HepG2 (cell line): ENCODE results near the gene MYL11. TPM values are rescaled to one million over a fixed set of nuclear protein-coding genes. Genes with fewer than 3 reads are reported as not detected.
A peak's percentile ranks its signal among the peaks of the same experiment; 100 is the strongest.

ENCODE experiments used
- DR1 ChIP-seq: sonication (generic); formaldehyde crosslinking; IDR thresholded peaks from 2 replicates; pipeline ENCODE4 v1.8.0; 2021; ENCODE audit warnings: mild to moderate bottlenecking, missing genetic modification reagents, inconsistent platforms
- FLYWCH1 ChIP-seq: sonication (generic); formaldehyde crosslinking; IDR thresholded peaks from 2 replicates; pipeline ENCODE4 v1.8.1; 2023; ENCODE audit warnings: mild to moderate bottlenecking, missing genetic modification reagents
- FOSL1 ChIP-seq: sonication (generic); formaldehyde crosslinking; IDR thresholded peaks from 2 replicates; pipeline ENCODE4 v1.9.0; 2021; ENCODE audit warnings: missing genetic modification reagents, borderline replicate concordance
- NAIF1 ChIP-seq: sonication (generic); formaldehyde crosslinking; IDR thresholded peaks from 2 replicates; pipeline ENCODE4 v1.5.0; 2020; ENCODE audit warnings: mild to moderate bottlenecking, missing genetic modification reagents, borderline replicate concordance
- PHB2 ChIP-seq: fragments of 450-650 bp; IDR thresholded peaks from 2 replicates; pipeline ENCODE4 v1.6.1; 2018; ENCODE audit not compliant: partially characterized antibody
- PHF21A ChIP-seq: sonication (generic); formaldehyde crosslinking; IDR thresholded peaks from 2 replicates; pipeline ENCODE4 v1.5.0; 2020; ENCODE audit warnings: mild to moderate bottlenecking, missing genetic modification reagents
- RARA ChIP-seq: IDR thresholded peaks from 2 replicates; pipeline ENCODE4 v1.6.1; 2016; ENCODE audit warnings: missing genetic modification reagents, missing compliant biosample characterization
- RBM22 ChIP-seq: fragments of 200-400 bp; formaldehyde crosslinking; optimal IDR thresholded peaks from 2 replicates; pipeline ENCODE3; 2017; ENCODE audit warnings: mild to moderate bottlenecking, low read length, moderate library complexity
- SETDB1 ChIP-seq: sonication (generic); formaldehyde crosslinking; IDR thresholded peaks from 2 replicates; pipeline ENCODE4 v1.5.1; 2020; ENCODE audit warnings: missing genetic modification reagents, mild to moderate bottlenecking, borderline replicate concordance
- ZNF543 ChIP-seq: sonication (generic); formaldehyde crosslinking; IDR thresholded peaks from 2 replicates; pipeline ENCODE4 v1.4.0; 2020; ENCODE audit warnings: mild to moderate bottlenecking, missing genetic modification reagents
- ZNF558 ChIP-seq: sonication (generic); formaldehyde crosslinking; IDR thresholded peaks from 2 replicates; pipeline ENCODE4 v1.9.0; 2022; ENCODE audit warnings: mild to moderate bottlenecking, missing genetic modification reagents, borderline replicate concordance
- ZSCAN29 ChIP-seq: sonication (generic); formaldehyde crosslinking; conservative IDR thresholded peaks from 2 replicates; pipeline ENCODE4 v1.4.0; 2020; ENCODE audit warnings: mild to moderate bottlenecking, missing genetic modification reagents
- polyA plus RNA-seq, 8 experiments: library from polyadenylated mRNA; depleted of rRNA in 3 of 8; stranded (reverse) in 7 of 8; unstranded in 1 of 8; fragments of >200 nt; fragmentation: Illumina TruSeq in 4 of 8; extraction: Trizol in 4 of 8; gene quantifications; 2 replicates each; pipeline versions ENCODE4 v1.2.1 to v1.2.3, GENCODE V29; 2011 to 2016; ENCODE audit warnings: low read depth in 4 of 8, missing spikeins in 1 of 8, mixed read lengths in 1 of 8; ENCODE audit not compliant: insufficient read depth in 1 of 8
- total RNA-seq, 5 experiments: library from RNA; depleted of rRNA; stranded (reverse); fragments of >200 nt; fragmentation: Illumina TruSeq; extraction: Trizol; gene quantifications; 2 replicates each; pipeline ENCODE4 v1.2.3, GENCODE V29; 2016; ENCODE audit warnings: low read depth in 1 of 5
- TF ChIP-seq, protein P1 (sequence below): sonication (generic); formaldehyde crosslinking; IDR thresholded peaks from 2 replicates; pipeline ENCODE4 v1.4.0; 2020; ENCODE audit warnings: missing genetic modification reagents, low read depth, mild to moderate bottlenecking, borderline replicate concordance
- TF ChIP-seq, protein P2 (sequence below): sonication (generic); formaldehyde crosslinking; IDR thresholded peaks from 2 replicates; pipeline ENCODE4 v1.9.0; 2021; ENCODE audit warnings: missing genetic modification reagents, mild to moderate bottlenecking, borderline replicate concordance
- TF ChIP-seq, protein P3 (sequence below): sonication (generic); formaldehyde crosslinking; IDR thresholded peaks from 2 replicates; pipeline ENCODE4 v1.4.0; 2020; ENCODE audit warnings: missing genetic modification reagents, mild to moderate bottlenecking, borderline replicate concordance
- TF ChIP-seq, protein P4 (sequence below): sonication (generic); formaldehyde crosslinking; IDR thresholded peaks from 2 replicates; pipeline ENCODE4 v1.8.0; 2022; ENCODE audit warnings: mild to moderate bottlenecking, missing genetic modification reagents, borderline replicate concordance
- TF ChIP-seq, protein P5 (sequence below): sonication (generic); formaldehyde crosslinking; IDR thresholded peaks from 2 replicates; pipeline ENCODE4 v1.4.0; 2020; ENCODE audit warnings: missing genetic modification reagents, borderline replicate concordance
- TF ChIP-seq, protein P6 (sequence below): IDR thresholded peaks from 2 replicates; pipeline ENCODE4 v1.6.1; 2016; ENCODE audit warnings: low read depth

The MYL11 gene
- total and polyA plus RNA-seq, 2 of the 13 experiments (the other 11 are each of a cell fraction or from before 2014, with no cell fraction given) = not detected

DNA sequence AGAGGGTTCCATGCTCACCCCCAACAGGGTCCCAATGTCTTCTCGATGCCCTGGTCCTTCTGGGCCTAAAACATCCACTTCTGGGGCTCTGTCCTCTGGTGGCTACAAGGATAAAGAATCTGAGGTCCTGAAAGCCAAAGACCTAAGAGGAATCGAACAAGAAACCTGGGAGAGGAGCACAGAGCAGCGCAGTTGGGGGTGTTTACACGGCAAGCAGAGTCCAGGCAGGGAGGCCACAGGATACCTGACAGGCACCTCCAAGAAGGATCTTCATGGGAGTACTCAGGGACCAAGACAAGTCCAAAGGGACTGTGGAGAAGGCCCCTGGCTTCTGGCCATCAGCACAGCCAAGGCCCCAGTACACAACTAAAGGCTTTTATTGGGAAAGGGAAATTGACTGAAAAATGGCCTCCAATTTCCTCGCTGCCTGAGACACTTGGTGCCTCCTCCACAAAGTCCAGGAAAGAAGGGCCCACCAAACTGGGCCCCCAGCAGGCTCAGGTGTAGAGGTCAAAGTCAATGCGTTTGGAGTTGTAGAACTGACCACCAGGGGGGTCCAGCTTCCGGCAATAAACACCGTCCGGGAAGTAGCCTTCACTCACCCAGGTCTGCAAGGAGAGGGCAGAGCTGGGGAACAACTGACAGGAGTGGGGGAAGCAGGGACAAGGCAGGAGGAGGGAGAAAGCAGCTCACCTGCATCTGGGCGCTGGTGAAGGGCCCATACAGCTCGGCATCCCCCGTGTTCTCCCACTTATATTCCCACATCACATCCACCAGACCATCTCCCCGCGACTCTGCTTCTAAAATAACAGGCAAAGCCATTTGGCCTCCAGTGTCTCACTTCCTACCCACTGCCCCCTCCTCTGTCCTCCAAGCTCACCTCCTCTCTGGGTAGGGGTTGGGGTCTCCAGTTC lies 21.9 kb upstream of the MYL11 start (continued):
- TF ChIP-seq, protein P1, sequence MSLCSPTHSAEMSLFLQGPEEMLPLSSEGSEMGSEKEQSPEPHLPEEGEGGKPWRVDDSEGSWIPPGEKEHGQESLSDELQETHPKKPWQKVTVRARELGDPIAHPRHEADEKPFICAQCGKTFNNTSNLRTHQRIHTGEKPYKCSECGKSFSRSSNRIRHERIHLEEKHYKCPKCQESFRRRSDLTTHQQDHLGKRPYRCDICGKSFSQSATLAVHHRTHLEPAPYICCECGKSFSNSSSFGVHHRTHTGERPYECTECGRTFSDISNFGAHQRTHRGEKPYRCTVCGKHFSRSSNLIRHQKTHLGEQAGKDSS (CRISPR knock-in tag) = no peak
- 0 out of 2 replicates have a peak, but pooled peaks have one; percentile 29 for TF ChIP-seq ZNF543 (CRISPR knock-in tag)
- no peak for TF ChIP-seq FLYWCH1 (CRISPR knock-in tag)
- peak; percentile 36; the same call in 1 of the 2 replicates for TF ChIP-seq PHF21A (CRISPR knock-in tag)
- TF ChIP-seq ZSCAN29 (CRISPR knock-in tag) = no peak
- TF ChIP-seq, protein P2, sequence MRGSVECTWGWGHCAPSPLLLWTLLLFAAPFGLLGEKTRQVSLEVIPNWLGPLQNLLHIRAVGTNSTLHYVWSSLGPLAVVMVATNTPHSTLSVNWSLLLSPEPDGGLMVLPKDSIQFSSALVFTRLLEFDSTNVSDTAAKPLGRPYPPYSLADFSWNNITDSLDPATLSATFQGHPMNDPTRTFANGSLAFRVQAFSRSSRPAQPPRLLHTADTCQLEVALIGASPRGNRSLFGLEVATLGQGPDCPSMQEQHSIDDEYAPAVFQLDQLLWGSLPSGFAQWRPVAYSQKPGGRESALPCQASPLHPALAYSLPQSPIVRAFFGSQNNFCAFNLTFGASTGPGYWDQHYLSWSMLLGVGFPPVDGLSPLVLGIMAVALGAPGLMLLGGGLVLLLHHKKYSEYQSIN (CRISPR knock-in tag) = no peak
- TF ChIP-seq FOSL1 (CRISPR knock-in tag) = no peak
- TF ChIP-seq RARA (CRISPR knock-in tag) = peak; percentile 31; the same call in 1 of the 2 replicates
- no peak for TF ChIP-seq DR1 (CRISPR knock-in tag)
- TF ChIP-seq SETDB1 (CRISPR knock-in tag) = no peak
- TF ChIP-seq, protein P3, sequence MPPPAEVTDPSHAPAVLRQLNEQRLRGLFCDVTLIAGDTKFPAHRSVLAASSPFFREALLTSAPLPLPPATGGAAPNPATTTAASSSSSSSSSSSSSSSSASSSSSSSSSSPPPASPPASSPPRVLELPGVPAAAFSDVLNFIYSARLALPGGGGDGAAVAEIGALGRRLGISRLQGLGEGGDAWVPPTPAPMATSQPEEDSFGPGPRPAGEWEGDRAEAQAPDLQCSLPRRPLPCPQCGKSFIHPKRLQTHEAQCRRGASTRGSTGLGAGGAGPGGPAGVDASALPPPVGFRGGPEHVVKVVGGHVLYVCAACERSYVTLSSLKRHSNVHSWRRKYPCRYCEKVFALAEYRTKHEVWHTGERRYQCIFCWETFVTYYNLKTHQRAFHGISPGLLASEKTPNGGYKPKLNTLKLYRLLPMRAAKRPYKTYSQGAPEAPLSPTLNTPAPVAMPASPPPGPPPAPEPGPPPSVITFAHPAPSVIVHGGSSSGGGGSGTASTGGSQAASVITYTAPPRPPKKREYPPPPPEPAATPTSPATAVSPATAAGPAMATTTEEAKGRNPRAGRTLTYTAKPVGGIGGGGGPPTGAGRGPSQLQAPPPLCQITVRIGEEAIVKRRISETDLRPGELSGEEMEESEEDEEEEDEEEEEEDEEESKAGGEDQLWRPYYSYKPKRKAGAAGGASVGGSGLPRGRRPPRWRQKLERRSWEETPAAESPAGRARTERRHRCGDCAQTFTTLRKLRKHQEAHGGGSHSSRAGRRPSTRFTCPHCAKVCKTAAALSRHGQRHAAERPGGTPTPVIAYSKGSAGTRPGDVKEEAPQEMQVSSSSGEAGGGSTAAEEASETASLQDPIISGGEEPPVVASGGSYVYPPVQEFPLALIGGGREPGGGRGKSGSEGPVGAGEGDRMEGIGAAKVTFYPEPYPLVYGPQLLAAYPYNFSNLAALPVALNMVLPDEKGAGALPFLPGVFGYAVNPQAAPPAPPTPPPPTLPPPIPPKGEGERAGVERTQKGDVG (CRISPR knock-in tag) = no peak
- TF ChIP-seq PHB2 = no peak
- TF ChIP-seq, protein P4, sequence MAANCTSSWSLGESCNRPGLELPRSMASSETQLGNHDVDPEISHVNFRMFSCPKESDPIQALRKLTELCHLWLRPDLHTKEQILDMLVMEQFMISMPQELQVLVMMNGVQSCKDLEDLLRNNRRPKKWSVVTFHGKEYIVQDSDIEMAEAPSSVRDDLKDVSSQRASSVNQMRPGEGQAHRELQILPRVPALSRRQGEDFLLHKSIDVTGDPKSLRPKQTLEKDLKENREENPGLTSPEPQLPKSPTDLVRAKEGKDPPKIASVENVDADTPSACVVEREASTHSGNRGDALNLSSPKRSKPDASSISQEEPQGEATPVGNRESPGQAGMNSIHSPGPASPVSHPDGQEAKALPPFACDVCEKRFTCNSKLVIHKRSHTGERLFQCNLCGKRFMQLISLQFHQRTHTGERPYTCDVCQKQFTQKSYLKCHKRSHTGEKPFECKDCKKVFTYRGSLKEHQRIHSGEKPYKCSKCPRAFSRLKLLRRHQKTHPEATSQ (CRISPR knock-in tag) = 0 out of 2 replicates have a peak, but pooled peaks have one; percentile 67
- TF ChIP-seq, protein P5, sequence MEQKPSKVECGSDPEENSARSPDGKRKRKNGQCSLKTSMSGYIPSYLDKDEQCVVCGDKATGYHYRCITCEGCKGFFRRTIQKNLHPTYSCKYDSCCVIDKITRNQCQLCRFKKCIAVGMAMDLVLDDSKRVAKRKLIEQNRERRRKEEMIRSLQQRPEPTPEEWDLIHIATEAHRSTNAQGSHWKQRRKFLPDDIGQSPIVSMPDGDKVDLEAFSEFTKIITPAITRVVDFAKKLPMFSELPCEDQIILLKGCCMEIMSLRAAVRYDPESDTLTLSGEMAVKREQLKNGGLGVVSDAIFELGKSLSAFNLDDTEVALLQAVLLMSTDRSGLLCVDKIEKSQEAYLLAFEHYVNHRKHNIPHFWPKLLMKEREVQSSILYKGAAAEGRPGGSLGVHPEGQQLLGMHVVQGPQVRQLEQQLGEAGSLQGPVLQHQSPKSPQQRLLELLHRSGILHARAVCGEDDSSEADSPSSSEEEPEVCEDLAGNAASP (CRISPR knock-in tag) = 0 out of 2 replicates have a peak, but pooled peaks have one; percentile 7
- no peak for TF ChIP-seq NAIF1 (CRISPR knock-in tag)
- peak; percentile 45; the same call in 1 of the 2 replicates for TF ChIP-seq ZNF558 (CRISPR knock-in tag)
- peak; percentile 93 for TF ChIP-seq RBM22
- TF ChIP-seq, protein P6, sequence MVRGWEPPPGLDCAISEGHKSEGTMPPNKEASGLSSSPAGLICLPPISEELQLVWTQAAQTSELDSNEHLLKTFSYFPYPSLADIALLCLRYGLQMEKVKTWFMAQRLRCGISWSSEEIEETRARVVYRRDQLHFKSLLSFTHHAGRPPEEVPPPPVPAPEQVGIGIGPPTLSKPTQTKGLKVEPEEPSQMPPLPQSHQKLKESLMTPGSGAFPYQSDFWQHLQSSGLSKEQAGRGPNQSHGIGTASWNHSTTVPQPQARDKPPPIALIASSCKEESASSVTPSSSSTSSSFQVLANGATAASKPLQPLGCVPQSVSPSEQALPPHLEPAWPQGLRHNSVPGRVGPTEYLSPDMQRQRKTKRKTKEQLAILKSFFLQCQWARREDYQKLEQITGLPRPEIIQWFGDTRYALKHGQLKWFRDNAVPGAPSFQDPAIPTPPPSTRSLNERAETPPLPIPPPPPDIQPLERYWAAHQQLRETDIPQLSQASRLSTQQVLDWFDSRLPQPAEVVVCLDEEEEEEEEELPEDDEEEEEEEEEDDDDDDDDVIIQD = no peak
